ENCODE measurements around the gene ORM2.
A peak's percentile ranks its signal among the peaks of the same experiment; 100 is the strongest.
"Not testable (repeated sequence)": the region's sequence is repeated elsewhere in the genome, so short reads cannot be mapped to it uniquely, and the experiment has no call there.

ORM2 gene

GRCh38 chr9:114329625-114330022, at the start of gene ORM2:
Gene ORM2, plus strand, starts transcription at chr9:114329869. Its CDS starts 36 bp downstream, at chr9:114329905.
- not testable (repeated sequence) for DNase-seq

GRCh38 chr9:114280636-114281472, 48.8 kb upstream of the ORM2 start:
- DNase-seq = no peak

GRCh38 chr9:114281473-114282103, 48.1 kb upstream of the ORM2 start:
- no peak for DNase-seq

GRCh38 chr9:114282104-114282485, 47.6 kb upstream of the ORM2 start:
- no peak for DNase-seq

GRCh38 chr9:114282507-114282906, 47.2 kb upstream of the ORM2 start:
- DNase-seq = no peak

- peak; percentile 1 for DNase-seq
Observed at GRCh38 chr9:114282926-114283325, 46.7 kb upstream of the ORM2 start.

DNA sequence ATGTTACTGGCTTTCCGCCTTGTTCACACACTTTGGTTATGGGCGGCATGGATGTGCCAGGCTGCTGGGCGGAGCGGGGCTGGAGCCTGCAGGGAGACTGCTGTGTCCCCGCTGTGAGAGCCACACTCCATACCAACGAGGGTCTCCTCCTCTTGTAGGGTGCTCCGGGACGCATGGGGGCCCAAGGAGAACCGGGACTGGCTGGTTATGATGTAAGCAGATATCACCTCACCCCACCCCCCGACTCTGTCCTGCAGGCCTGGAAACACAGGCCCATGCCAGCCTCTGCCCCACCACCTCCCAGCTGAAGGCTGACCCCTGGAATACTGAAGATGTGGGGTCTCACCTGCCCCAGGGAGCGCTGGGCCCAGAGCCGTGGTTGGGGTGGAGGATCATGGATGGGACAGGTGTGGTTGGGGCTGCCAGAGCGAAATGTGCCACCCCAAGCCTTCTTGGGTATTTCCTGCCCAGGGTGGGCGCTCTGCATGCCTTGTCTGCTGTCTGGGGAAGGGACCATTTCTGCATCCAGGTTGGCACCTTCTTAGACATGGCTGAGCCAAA, 46.0 kb upstream of the ORM2 start:
- DNase-seq = no peak

DNA sequence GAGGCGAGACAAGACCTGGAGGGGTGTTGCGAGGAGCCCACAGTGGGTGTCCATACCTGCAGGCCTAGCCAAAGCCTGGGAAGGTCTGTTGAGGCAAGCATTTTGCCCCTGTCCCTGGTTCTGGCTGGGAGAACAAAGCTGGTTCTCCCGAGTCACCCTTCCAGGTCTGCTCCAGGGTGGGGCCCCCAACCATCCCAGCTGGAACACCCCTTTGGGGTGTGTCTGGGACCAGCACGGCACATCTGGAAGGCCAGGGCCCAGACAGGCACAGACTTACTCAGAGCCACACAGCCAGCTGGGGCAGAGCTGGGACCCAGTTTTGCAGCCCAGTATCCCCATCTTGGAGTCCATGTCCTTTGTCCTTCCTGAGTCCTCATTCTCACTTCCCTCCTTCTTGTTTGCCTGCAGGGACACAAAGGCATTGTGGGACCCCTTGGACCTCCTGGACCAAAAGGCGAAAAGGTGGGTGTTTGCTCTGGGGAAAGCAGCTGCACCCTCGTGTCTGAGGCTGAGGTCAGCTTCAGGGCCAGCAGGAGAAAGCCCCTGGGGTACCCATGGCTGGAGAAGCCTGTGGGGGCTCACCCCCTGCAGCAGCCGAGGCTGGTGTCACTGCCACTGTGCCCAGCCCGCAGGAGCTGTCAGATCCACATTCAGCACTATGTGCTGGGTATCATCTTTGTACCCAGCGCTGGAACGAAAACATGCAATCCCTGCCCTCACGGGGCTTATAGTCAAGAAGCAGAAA, 45.2 kb upstream of the ORM2 start:
- no peak for DNase-seq

DNA sequence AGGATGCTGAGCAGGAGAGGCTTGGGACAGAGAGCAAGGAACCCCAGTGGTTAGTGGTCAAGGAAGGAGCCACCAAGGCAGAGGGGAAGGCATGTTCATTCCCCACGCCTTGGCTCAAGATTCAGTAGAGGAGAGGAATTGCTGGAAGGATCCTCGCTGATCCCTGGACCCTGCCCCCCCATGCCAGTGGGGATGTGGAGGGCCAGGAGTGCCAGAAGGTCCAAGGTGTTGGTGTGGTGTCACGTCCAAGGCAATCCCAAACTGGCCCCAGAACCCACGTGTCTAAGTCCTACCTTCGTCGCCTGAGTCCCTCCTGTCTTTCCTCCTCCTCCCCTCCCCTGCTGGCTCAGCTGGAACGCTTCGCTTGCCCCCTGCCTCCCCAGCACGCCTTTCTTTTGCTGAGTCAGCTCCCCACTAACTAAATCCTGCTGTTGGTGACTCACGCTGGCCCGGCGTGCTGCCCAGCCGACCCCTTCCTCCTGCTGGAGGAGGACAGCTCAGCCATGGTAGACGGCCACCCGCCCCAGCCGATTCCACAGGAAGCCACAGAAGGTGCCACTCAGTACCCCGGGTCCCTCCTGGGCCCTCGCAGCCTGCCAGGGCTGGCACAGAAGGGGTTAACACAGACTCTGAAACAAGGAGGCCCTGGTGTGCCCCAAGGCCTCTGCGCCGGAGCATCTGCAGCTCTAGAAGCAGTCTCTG, 44.4 kb upstream of the ORM2 start:
- no peak for DNase-seq

- no peak for DNase-seq
Observed at GRCh38 chr9:114286146-114286679, 43.5 kb upstream of the ORM2 start.

DNA sequence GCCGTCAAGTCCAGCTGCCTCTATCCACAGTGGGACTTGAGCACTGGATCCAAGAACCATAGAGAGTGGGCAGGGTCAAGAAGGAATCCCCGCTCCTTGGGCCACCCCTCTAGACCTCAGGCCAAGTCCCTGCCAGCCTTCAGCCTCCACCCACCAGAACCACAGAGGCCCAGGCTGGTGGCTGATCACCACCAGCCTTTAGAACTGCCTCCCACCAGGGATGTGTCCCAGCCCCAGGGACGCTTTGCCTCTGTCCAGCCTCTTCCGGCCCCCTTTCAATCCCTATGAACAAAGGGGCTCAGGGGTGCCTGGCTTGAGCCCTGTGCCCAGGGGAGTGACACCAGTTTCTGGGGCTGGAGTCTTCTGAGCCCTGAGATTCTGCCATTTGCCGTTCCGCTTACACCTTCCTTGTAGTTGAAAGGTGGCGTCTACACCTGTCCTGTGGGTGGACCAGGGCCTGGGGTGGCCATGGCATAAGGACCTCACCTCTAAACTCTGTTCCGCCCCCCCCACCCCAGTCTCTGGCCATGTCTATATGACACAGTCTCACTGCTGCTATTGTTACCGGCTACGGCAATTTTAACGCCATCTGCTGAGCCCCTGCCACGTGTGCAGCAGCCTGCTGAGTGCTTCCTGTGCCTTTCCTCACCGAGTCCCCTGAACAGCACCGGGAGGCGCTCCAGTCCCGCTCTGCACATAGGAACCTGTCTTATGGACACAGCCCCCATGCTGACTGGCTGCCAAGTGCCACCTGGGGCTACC, 42.5 kb upstream of the ORM2 start:
- DNase-seq = no peak

GRCh38 chr9:114287763-114288192, 41.9 kb upstream of the ORM2 start:
- no peak for DNase-seq

DNA sequence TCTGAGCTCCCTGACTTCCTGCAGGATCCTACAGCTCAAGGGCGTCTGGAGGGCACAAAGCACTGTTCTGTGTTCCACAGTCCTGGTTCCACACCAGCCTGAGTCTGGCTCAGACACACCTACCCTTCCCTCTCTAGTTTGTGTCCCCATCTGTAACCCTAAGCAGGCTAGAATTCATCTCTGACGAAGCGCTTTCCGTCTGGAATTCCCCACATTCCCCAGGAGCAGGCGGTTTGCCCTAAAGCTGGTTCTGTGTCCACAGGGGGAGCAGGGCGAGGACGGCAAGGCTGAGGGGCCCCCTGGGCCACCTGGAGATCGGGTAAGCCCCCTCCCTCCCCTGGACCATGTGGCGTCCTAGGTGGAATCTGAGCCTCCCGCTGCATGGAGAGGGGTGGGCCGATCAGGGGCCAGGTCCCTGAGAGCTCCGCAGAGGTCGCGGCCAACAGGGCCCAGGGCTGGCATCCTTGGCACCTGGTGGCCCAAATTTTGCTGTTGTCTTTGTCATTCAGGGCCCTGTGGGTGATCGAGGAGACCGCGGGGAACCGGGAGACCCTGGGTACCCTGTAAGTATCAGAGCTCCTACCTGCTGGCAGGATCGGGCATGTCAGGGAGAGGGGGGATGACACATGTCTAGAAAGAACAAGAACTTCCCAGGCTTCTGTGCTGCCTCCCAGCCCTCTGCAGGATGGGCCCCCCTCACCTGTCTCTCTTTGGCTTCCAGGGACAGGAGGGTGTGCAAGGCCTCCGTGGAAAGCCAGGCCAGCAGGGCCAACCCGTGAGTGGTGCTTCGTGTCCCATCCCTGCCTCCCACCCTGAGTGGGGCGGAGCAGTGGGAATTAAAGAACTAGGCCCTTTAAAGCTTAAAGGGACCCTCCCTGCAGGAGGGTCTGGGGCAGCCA, 41.2 kb upstream of the ORM2 start:
- DNase-seq = no peak

DNA sequence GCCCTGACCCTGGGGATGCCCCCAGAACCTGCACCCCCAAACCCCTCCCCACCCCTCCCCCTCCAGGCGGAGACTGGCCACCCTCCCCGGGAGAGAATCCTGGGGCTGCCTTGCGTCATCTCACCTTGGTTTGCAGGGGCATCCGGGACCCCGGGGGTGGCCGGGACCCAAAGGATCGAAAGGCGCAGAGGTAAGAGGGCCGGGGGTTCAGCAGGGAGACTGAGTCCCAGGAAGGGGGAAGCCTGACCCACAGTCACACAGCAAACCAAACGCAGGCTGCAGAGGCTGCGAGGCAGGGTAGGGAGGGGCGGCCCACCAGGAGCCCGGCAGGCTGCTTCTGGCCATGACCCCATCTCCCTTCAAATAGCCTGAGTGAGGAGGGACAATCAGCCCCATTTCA, 40.6 kb upstream of the ORM2 start:
- DNase-seq = no peak

- DNase-seq = no peak
Observed at GRCh38 chr9:114289571-114290481, 39.8 kb upstream of the ORM2 start.

DNA sequence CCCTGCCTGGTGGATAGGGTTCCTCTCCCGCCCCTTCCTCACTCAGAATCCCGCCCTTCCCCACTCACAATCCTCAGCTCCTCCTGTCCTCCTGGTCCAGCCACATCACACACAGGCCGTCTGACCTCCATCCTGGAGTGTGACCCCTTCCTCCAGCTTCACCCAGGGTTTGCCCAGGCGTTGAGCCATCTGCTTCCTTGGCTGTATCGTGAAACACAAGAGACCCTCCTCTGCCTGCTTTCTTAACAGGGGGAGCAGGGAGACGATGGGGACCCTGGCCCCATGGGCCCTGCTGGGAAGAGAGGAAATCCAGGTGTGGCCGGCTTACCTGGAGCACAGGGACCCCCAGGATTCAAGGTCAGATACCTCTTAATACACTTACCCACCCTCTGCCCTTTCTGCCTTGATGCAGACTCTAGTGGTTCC, 39.1 kb upstream of the ORM2 start:
- DNase-seq = no peak

GRCh38 chr9:114291064-114291474, 38.6 kb upstream of the ORM2 start:
- DNase-seq = peak; percentile 21

- no peak for DNase-seq
Observed at GRCh38 chr9:114291886-114292590, 37.6 kb upstream of the ORM2 start.

GRCh38 chr9:114294664-114295063, 35.0 kb upstream of the ORM2 start:
- no peak for DNase-seq

All from NCI-H2227 treated with DMSO at 0.1 percent for 48 hours (cell line).